Liver (tissue), 9 donors: ENCODE data around the gene CADPS. TPM values are rescaled to one million over a fixed set of nuclear protein-coding genes. Genes with fewer than 3 reads are reported as not detected.

ENCODE experiments used
- DNase-seq: peaks from one replicate; pipeline ENCODE4 v3.0.0-alpha.2; 2017; ENCODE audit warnings: low spot score
- H3K27ac ChIP-seq, 2 donors: one replicate each; pipeline ENCODE4 v1.7.0; 2013; ENCODE audit warnings: inconsistent platforms in 2 of 2, low read length in 2 of 2, control low read depth in 1 of 2, low read depth in 1 of 2, mild to moderate bottlenecking in 1 of 2
- H3K27me3 ChIP-seq, 4 donors: one replicate each; pipeline versions ENCODE4 v1.6.1 to v1.7.0; 2013; ENCODE audit warnings: low read length in 3 of 4, inconsistent platforms in 1 of 4, mild to moderate bottlenecking in 1 of 4, moderate library complexity in 1 of 4; ENCODE audit not compliant: control insufficient read depth in 4 of 4, insufficient read depth in 4 of 4
- H3K36me3 ChIP-seq, 4 donors: one replicate each; pipeline versions ENCODE4 v1.6.1 to v1.7.0; 2013; ENCODE audit warnings: low read length in 3 of 4, mild to moderate bottlenecking in 3 of 4, low read depth in 1 of 4, moderate library complexity in 1 of 4; ENCODE audit not compliant: control insufficient read depth in 4 of 4, insufficient read depth in 3 of 4
- H3K4me1 ChIP-seq, 4 donors: one replicate each; pipeline versions ENCODE4 v1.6.1 to v1.7.0; 2013; ENCODE audit warnings: low read length in 3 of 4, mild to moderate bottlenecking in 3 of 4, moderate library complexity in 1 of 4; ENCODE audit not compliant: control insufficient read depth in 4 of 4, insufficient read depth in 4 of 4
- H3K4me3 ChIP-seq, 3 donors: one replicate each; pipeline versions ENCODE4 v1.6.1 to v1.7.0; 2013; ENCODE audit warnings: low read length in 3 of 3, control low read depth in 1 of 3, low read depth in 1 of 3, mild to moderate bottlenecking in 1 of 3
- H3K9ac ChIP-seq, 2 donors: one replicate each; pipeline ENCODE4 v1.7.0; 2013; ENCODE audit warnings: low read length in 2 of 2, mild to moderate bottlenecking in 2 of 2, moderate library complexity in 2 of 2, control low read depth in 1 of 2, low read depth in 1 of 2
- H3K9me3 ChIP-seq, 4 donors: one replicate each; pipeline versions ENCODE4 v1.6.1 to v1.7.0; 2013; ENCODE audit warnings: low read length in 3 of 4; ENCODE audit not compliant: control insufficient read depth in 4 of 4
- EGR1 ChIP-seq, 2 donors: IDR thresholded peaks; 2 replicates each; pipeline ENCODE4 v1.6.1; 2016 to 2018; ENCODE audit warnings: antibody characterized with exemption in 2 of 2, low read depth in 2 of 2
- FOXA1 ChIP-seq: IDR thresholded peaks from 2 replicates; pipeline ENCODE4 v1.6.1; 2016; ENCODE audit warnings: antibody characterized with exemption
- FOXA2 ChIP-seq: IDR thresholded peaks from 2 replicates; pipeline ENCODE4 v1.6.1; 2016; ENCODE audit warnings: antibody characterized with exemption
- GABPA ChIP-seq, 2 donors: IDR thresholded peaks in 1 of 2; conservative IDR thresholded peaks in 1 of 2; 2 replicates each; pipeline ENCODE4 v1.6.1; 2016; ENCODE audit warnings: antibody characterized with exemption in 2 of 2, mild to moderate bottlenecking in 1 of 2, moderate library complexity in 1 of 2
- HNF4A ChIP-seq, 2 donors: conservative IDR thresholded peaks; 2 replicates each; pipeline ENCODE4 v1.6.1; 2016; ENCODE audit warnings: antibody characterized with exemption in 2 of 2, mild to moderate bottlenecking in 2 of 2
- HNF4G ChIP-seq: IDR thresholded peaks from 2 replicates; pipeline ENCODE4 v1.6.1; 2016; ENCODE audit warnings: antibody characterized with exemption
- JUND ChIP-seq, 2 donors: IDR thresholded peaks; 2 replicates each; pipeline ENCODE4 v1.6.1; 2016; ENCODE audit warnings: antibody characterized with exemption in 2 of 2
- NR2F2 ChIP-seq: IDR thresholded peaks from 2 replicates; pipeline ENCODE4 v1.6.1; 2016; ENCODE audit warnings: antibody characterized with exemption
- RAD21 ChIP-seq, 2 donors: IDR thresholded peaks; 2 replicates each; pipeline ENCODE4 v1.6.1; 2016; ENCODE audit warnings: antibody characterized with exemption in 2 of 2, mild to moderate bottlenecking in 2 of 2
- RXRA ChIP-seq, 2 donors: IDR thresholded peaks; 2 replicates each; pipeline ENCODE4 v1.6.1; 2017 to 2018; ENCODE audit warnings: antibody characterized with exemption in 2 of 2, mild to moderate bottlenecking in 1 of 2
- SP1 ChIP-seq: IDR thresholded peaks from 2 replicates; pipeline ENCODE4 v1.6.1; 2018; ENCODE audit warnings: antibody characterized with exemption, mild to moderate bottlenecking
- TAF1 ChIP-seq: conservative IDR thresholded peaks from 2 replicates; pipeline ENCODE4 v1.6.1; 2016; ENCODE audit warnings: antibody characterized with exemption, mild to moderate bottlenecking
- YY1 ChIP-seq: IDR thresholded peaks from 2 replicates; pipeline ENCODE4 v1.6.1; 2016; ENCODE audit warnings: antibody characterized with exemption, mild to moderate bottlenecking
- WGBS: extraction: QIAGEN DNeasy Blood & Tissue Kit; methylation state at CpG from one replicate; pipeline ENCODE4 v1.1.7; 2013; 5-methylcytosine and 5-hydroxymethylcytosine counted together
- polyA plus RNA-seq, 2 donors: library from polyadenylated mRNA; stranded (reverse) in 1 of 2; unstranded in 1 of 2; fragments of 200-250 nt in 1 of 2; fragments of >200 nt in 1 of 2; fragmentation: Nextera tagmentation in 1 of 2; extraction: Ambion mirVana in 1 of 2; gene quantifications; one replicate each; pipeline versions ENCODE4 v1.2.1 to v1.2.3, GENCODE V29; 2013 to 2015
- total RNA-seq, 2 donors: library from RNA; depleted of rRNA; stranded (reverse); fragments of >200 nt; gene quantifications; one replicate each; pipeline ENCODE4 v1.2.3, GENCODE V29; 2014
- TF ChIP-seq, protein P1 (sequence below): IDR thresholded peaks from 2 replicates; pipeline ENCODE4 v1.6.1; 2016; ENCODE audit warnings: antibody characterized with exemption
- TF ChIP-seq, protein P2 (sequence below): IDR thresholded peaks from 2 replicates; pipeline ENCODE4 v1.6.1; 2016; ENCODE audit warnings: antibody characterized with exemption
- TF ChIP-seq, protein P3 (sequence below): IDR thresholded peaks from 2 replicates; pipeline ENCODE4 v1.6.1; 2016; ENCODE audit warnings: antibody characterized with exemption
- TF ChIP-seq, protein P4 (sequence below): IDR thresholded peaks from 2 replicates; pipeline ENCODE4 v1.6.1; 2016; ENCODE audit warnings: antibody characterized with exemption, mild to moderate bottlenecking
- TF ChIP-seq, protein P5 (sequence below): fragments of 150-350 bp; IDR thresholded peaks from 2 replicates; pipeline ENCODE4 v1.5.1; 2017; ENCODE audit warnings: improper control_type of control experiment, low read depth, low read length; ENCODE audit not compliant: missing input control
- donor health status: healthy.
- donor health status: healthy.
- donor health status: healthy.
- donor health status: healthy.
- donor health status: healthy.

The CADPS gene
- total and polyA plus RNA-seq, 4 donors = 0.05 to 0.37 (median 0.17) TPM; not detected in 1

DNA sequence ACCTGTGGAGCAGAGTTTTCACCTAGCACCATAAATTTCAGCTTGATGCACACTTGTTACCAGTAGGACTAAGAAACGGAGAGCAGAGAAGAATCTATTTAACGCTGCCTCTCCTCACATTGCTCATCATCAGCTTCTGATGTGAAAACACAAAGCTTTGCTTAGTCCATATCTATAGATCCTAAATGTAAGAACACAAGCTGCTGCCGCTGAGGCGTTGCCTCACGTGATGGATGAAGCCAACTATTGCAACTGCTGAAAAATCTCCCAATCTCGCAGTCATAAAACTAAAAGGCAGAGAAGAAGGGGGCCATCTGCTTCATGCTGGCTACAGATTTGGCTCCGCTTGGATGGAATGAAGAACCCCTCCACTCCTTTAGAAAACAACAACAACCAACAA lies 42.7 kb downstream of the CADPS start:
- TF ChIP-seq GABPA (IDR thresholded peaks at IDR 0.05 in 1 of 2, conservative IDR thresholded peaks at IDR 0.05 in 1 of 2) = no peak
- no peak for TF ChIP-seq RXRA (IDR thresholded peaks at IDR 0.05)
- WGBS = 91% methylated on average over 7 of the region's 7 CpGs
- Histone ChIP-seq H3K36me3 (no peaks in the 10 kb centered on the region), H3K9ac (no peak overlapping the region), H3K9me3 (no peaks in the 10 kb centered on the region), H3K4me1 (peaks cover 3 to 22% (median 17%) of the 10 kb centered on the region in 4 donors), H3K27ac (no peak overlapping the region), H3K4me3 (no peak overlapping the region), H3K27me3 (peaks cover 0 to 3% (median 0%) of the 10 kb centered on the region in 4 donors)
- no peak for DNase-seq

DNA sequence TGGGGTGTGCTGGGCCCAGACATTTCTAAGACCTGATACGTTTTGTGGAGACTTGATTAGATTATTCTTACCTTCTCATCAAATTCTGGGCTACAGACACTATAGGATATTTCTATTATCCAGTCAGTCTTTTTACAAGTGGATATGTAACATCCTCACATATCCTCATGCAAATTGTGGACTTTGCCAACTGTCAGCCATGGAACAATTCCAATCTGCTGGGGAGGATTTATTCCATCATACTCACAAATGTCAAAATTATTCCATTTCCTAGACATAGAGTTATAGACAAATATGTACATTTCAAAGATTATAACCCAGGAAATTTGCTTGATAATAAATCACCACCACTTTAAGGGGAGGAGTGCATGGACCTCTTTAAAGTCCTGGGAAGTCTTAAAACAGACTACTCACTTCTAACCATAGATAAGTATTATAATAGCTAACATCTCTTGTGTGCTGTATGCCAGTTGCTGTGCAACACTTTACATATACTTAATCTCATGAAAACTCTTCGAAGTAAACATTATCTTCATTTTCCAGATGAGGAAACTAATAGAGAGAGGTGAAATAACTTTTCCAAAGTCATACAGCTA lies 44.4 kb downstream of the CADPS start:
- TF ChIP-seq, protein P1, sequence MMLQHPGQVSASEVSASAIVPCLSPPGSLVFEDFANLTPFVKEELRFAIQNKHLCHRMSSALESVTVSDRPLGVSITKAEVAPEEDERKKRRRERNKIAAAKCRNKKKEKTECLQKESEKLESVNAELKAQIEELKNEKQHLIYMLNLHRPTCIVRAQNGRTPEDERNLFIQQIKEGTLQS = no peak
- TF ChIP-seq NR2F2 (no peak), RAD21 (IDR thresholded peaks at IDR 0.05) (no peak), HNF4A (conservative IDR thresholded peaks at IDR 0.05) (no peak), FOXA1 (no peak), YY1 (no peak), SP1 (no peak), JUND (IDR thresholded peaks at IDR 0.05) (no peak), FOXA2 (no peak), HNF4G (no peak), GABPA (IDR thresholded peaks at IDR 0.05 in 1 of 2, conservative IDR thresholded peaks at IDR 0.05 in 1 of 2) (no peak), EGR1 (IDR thresholded peaks at IDR 0.05; ENCODE audit: low read depth in 2 of 2) (no peak), TAF1 (no peak), RXRA (IDR thresholded peaks at IDR 0.05) (no peak)
- TF ChIP-seq, protein P2, sequence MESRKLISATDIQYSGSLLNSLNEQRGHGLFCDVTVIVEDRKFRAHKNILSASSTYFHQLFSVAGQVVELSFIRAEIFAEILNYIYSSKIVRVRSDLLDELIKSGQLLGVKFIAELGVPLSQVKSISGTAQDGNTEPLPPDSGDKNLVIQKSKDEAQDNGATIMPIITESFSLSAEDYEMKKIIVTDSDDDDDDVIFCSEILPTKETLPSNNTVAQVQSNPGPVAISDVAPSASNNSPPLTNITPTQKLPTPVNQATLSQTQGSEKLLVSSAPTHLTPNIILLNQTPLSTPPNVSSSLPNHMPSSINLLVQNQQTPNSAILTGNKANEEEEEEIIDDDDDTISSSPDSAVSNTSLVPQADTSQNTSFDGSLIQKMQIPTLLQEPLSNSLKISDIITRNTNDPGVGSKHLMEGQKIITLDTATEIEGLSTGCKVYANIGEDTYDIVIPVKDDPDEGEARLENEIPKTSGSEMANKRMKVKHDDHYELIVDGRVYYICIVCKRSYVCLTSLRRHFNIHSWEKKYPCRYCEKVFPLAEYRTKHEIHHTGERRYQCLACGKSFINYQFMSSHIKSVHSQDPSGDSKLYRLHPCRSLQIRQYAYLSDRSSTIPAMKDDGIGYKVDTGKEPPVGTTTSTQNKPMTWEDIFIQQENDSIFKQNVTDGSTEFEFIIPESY = no peak
- TF ChIP-seq, protein P3, sequence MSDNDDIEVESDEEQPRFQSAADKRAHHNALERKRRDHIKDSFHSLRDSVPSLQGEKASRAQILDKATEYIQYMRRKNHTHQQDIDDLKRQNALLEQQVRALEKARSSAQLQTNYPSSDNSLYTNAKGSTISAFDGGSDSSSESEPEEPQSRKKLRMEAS = no peak
- TF ChIP-seq, protein P4, sequence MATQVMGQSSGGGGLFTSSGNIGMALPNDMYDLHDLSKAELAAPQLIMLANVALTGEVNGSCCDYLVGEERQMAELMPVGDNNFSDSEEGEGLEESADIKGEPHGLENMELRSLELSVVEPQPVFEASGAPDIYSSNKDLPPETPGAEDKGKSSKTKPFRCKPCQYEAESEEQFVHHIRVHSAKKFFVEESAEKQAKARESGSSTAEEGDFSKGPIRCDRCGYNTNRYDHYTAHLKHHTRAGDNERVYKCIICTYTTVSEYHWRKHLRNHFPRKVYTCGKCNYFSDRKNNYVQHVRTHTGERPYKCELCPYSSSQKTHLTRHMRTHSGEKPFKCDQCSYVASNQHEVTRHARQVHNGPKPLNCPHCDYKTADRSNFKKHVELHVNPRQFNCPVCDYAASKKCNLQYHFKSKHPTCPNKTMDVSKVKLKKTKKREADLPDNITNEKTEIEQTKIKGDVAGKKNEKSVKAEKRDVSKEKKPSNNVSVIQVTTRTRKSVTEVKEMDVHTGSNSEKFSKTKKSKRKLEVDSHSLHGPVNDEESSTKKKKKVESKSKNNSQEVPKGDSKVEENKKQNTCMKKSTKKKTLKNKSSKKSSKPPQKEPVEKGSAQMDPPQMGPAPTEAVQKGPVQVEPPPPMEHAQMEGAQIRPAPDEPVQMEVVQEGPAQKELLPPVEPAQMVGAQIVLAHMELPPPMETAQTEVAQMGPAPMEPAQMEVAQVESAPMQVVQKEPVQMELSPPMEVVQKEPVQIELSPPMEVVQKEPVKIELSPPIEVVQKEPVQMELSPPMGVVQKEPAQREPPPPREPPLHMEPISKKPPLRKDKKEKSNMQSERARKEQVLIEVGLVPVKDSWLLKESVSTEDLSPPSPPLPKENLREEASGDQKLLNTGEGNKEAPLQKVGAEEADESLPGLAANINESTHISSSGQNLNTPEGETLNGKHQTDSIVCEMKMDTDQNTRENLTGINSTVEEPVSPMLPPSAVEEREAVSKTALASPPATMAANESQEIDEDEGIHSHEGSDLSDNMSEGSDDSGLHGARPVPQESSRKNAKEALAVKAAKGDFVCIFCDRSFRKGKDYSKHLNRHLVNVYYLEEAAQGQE = no peak
- TF ChIP-seq, protein P5, sequence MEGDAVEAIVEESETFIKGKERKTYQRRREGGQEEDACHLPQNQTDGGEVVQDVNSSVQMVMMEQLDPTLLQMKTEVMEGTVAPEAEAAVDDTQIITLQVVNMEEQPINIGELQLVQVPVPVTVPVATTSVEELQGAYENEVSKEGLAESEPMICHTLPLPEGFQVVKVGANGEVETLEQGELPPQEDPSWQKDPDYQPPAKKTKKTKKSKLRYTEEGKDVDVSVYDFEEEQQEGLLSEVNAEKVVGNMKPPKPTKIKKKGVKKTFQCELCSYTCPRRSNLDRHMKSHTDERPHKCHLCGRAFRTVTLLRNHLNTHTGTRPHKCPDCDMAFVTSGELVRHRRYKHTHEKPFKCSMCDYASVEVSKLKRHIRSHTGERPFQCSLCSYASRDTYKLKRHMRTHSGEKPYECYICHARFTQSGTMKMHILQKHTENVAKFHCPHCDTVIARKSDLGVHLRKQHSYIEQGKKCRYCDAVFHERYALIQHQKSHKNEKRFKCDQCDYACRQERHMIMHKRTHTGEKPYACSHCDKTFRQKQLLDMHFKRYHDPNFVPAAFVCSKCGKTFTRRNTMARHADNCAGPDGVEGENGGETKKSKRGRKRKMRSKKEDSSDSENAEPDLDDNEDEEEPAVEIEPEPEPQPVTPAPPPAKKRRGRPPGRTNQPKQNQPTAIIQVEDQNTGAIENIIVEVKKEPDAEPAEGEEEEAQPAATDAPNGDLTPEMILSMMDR = no peak
- Histone ChIP-seq H3K36me3 (no peaks in the 10 kb centered on the region), H3K27me3 (peaks cover 0 to 3% (median 0%) of the 10 kb centered on the region in 4 donors), H3K4me1 (peaks cover 0 to 6% (median 6%) of the 10 kb centered on the region in 4 donors), H3K27ac (no peak overlapping the region), H3K9me3 (no peaks in the 10 kb centered on the region), H3K4me3 (no peak overlapping the region), H3K9ac (no peak overlapping the region)
- WGBS = 71% methylated on average over 2 of the region's 2 CpGs
- no peak for DNase-seq
